HCT116 (cell line): ENCODE results near the gene PEX5. TPM values are rescaled to one million over a fixed set of nuclear protein-coding genes. Genes with fewer than 3 reads are reported as not detected.

Source experiments
- ATAC-seq: fragments of 200-7000 bp; cut with Tn5 transposase; 2 replicates; pipeline ENCODE4 v1.9.1; 2020; ENCODE audit warnings: mild to moderate bottlenecking, moderate library complexity
- BruUV-seq: library from RNA; stranded (reverse); fragments of 400-500 nt; replicated peaks from 2 replicates; lab custom pipeline; 2021; lab: Mats Ljungman, UMichigan
- CTCF ChIA-PET: fragments of 300-600 bp; sonication (Branson Sonifier 250); formaldehyde crosslinking; loops from one replicate; lab custom pipeline; 2021; ENCODE audit warnings: antibody characterized with exemption; lab: Charles Lee
- POLR2A ChIA-PET: fragments of 300-600, 350-600 bp; sonication (Branson Sonifier 250); formaldehyde crosslinking; loops from one replicate; lab custom pipeline; 2021; ENCODE audit warnings: antibody characterized with exemption; lab: Charles Lee
- RAD21 ChIA-PET, 2 experiments: fragments of 300-600 bp; sonication (Branson Sonifier 250); formaldehyde crosslinking; loops; one replicate each; lab custom pipeline; 2023; ENCODE audit warnings: low total read pairs in 2 of 2; ENCODE audit not compliant: uncharacterized antibody in 2 of 2, unreplicated experiment in 2 of 2, low non-redundant PET in 1 of 2; lab: Charles Lee
- DNase-seq: peaks from one replicate; pipeline ENCODE4 v3.0.0-alpha.2; 2010; ENCODE audit warnings: low read depth, low spot score
- H2AFZ ChIP-seq: fragments of 200-600 bp; shearing (Covaris generic), sonication (generic); 2 replicates; pipeline ENCODE4 v1.6.1; 2017; ENCODE audit warnings: low read depth, mixed run types, mixed read lengths, antibody characterized with exemption, low read length; ENCODE audit not compliant: poor library complexity, severe bottlenecking
- H3K27ac ChIP-seq: 2 replicates; pipeline ENCODE4 v1.5.1; 2012; ENCODE audit warnings: low read depth, low read length
- H3K27me3 ChIP-seq: fragments of 200-600 bp; sonication (generic); 2 replicates; pipeline ENCODE4 v1.6.1; 2016; ENCODE audit warnings: mixed run types, low read length, mixed read lengths; ENCODE audit not compliant: insufficient read depth
- H3K36me3 ChIP-seq, 2 experiments: fragments of 200-500 bp in 1 of 2; fragments of 200-600 bp in 1 of 2; sonication (Bioruptor generic) in 1 of 2; sonication (generic) in 1 of 2; 2 replicates each; pipeline versions ENCODE4 v1.5.1 to v1.6.1; 2014 to 2016; ENCODE audit warnings: low read length in 2 of 2, inconsistent platforms in 1 of 2, mixed read lengths in 1 of 2, mixed run types in 1 of 2; ENCODE audit not compliant: insufficient read depth in 2 of 2, control insufficient read depth in 1 of 2
- H3K4me1 ChIP-seq, 2 experiments: fragments of 200-600 bp in 1 of 2; sonication (generic) in 1 of 2; 2 replicates each; pipeline versions ENCODE4 v1.5.1 to v1.6.1; 2012 to 2017; ENCODE audit warnings: low read length in 2 of 2, inconsistent platforms in 1 of 2, mild to moderate bottlenecking in 1 of 2, mixed read lengths in 1 of 2, mixed run types in 1 of 2, moderate library complexity in 1 of 2; ENCODE audit not compliant: insufficient read depth in 2 of 2, control insufficient read depth in 1 of 2
- H3K4me2 ChIP-seq: fragments of 200-600 bp; sonication (generic); 2 replicates; pipeline ENCODE4 v1.6.1; 2017; ENCODE audit warnings: mixed run types, low read length, mixed read lengths
- H3K4me3 ChIP-seq, 2 experiments: fragments of 200-600 bp in 1 of 2; sonication (generic) in 1 of 2; replicated peaks in 1 of 2; 2 replicates each; pipeline ENCODE4 v1.5.1; 2011 to 2016; ENCODE audit warnings: low read length in 2 of 2, control low read depth in 1 of 2, low read depth in 1 of 2, mild to moderate bottlenecking in 1 of 2, mixed read lengths in 1 of 2, mixed run types in 1 of 2
- H3K79me2 ChIP-seq: fragments of 200-600 bp; sonication (generic); 2 replicates; pipeline ENCODE4 v1.6.1; 2017; ENCODE audit warnings: mild to moderate bottlenecking, mixed run types, low read length, moderate library complexity, mixed read lengths; ENCODE audit not compliant: insufficient read depth
- H3K9ac ChIP-seq: fragments of 200-600 bp; sonication (generic); 2 replicates; pipeline ENCODE4 v1.6.1; 2016; ENCODE audit warnings: low read length, mixed read lengths
- H3K9me2 ChIP-seq: fragments of 200-600 bp; sonication (generic), shearing (Covaris generic); 2 replicates; pipeline ENCODE4 v1.6.1; 2017; ENCODE audit warnings: mixed run types, mild to moderate bottlenecking, moderate library complexity; ENCODE audit not compliant: insufficient read depth
- H3K9me3 ChIP-seq, 2 experiments: fragments of 200-500 bp in 1 of 2; fragments of 200-600 bp in 1 of 2; sonication (Bioruptor generic) in 1 of 2; sonication (generic) in 1 of 2; 2 replicates each; pipeline ENCODE4 v1.6.1; 2014 to 2017; ENCODE audit warnings: low read length in 2 of 2, mixed read lengths in 2 of 2, inconsistent platforms in 1 of 2, low read depth in 1 of 2, mild to moderate bottlenecking in 1 of 2, mixed run types in 1 of 2, moderate library complexity in 1 of 2; ENCODE audit not compliant: control insufficient read depth in 1 of 2, insufficient read depth in 1 of 2
- H4K20me1 ChIP-seq: fragments of 200-600 bp; sonication (generic), shearing (Covaris generic); 2 replicates; pipeline ENCODE4 v1.6.1; 2017; ENCODE audit warnings: mixed run types, mild to moderate bottlenecking, moderate library complexity; ENCODE audit not compliant: insufficient read depth
- ATF3 ChIP-seq: IDR thresholded peaks from 2 replicates; pipeline ENCODE4 v1.6.1; 2012
- CBX3 ChIP-seq: IDR thresholded peaks from 2 replicates; pipeline ENCODE4 v1.6.1; 2012; ENCODE audit warnings: low read depth
- CEBPB ChIP-seq: IDR thresholded peaks from 2 replicates; pipeline ENCODE4 v1.6.1; 2012; ENCODE audit warnings: low read depth
- EGR1 ChIP-seq: IDR thresholded peaks from 2 replicates; pipeline ENCODE4 v1.6.1; 2012; ENCODE audit warnings: low read depth
- EZH2phosphoT487 ChIP-seq: fragments of 200-600 bp; IDR thresholded peaks from 2 replicates; pipeline ENCODE4 v1.6.1; 2018; ENCODE audit warnings: antibody characterized with exemption, borderline replicate concordance
- FOSL1 ChIP-seq: IDR thresholded peaks from 2 replicates; pipeline ENCODE4 v1.6.1; 2012; ENCODE audit warnings: low read depth
- JUND ChIP-seq: IDR thresholded peaks from 2 replicates; pipeline ENCODE4 v1.6.1; 2012
- POLR2AphosphoS5 ChIP-seq: IDR thresholded peaks from 2 replicates; pipeline ENCODE4 v1.6.1; 2011; ENCODE audit warnings: mild to moderate bottlenecking, low read depth, low read length, moderate library complexity
- RAD21 ChIP-seq: IDR thresholded peaks from 2 replicates; pipeline ENCODE4 v1.6.1; 2012; ENCODE audit warnings: low read depth, mild to moderate bottlenecking
- SIN3A ChIP-seq: IDR thresholded peaks from 2 replicates; pipeline ENCODE4 v1.6.1; 2012; ENCODE audit warnings: low read depth
- SRF ChIP-seq: IDR thresholded peaks from 2 replicates; pipeline ENCODE4 v1.6.1; 2012; ENCODE audit warnings: low read depth
- TCF7L2 ChIP-seq: IDR thresholded peaks from 2 replicates; pipeline ENCODE4 v1.7.0; 2011; ENCODE audit warnings: borderline replicate concordance, inconsistent platforms; ENCODE audit not compliant: insufficient read depth, insufficient read length; ENCODE audit errors: extremely low read depth
- YY1 ChIP-seq: IDR thresholded peaks from 2 replicates; pipeline ENCODE4 v1.6.1; 2011; ENCODE audit warnings: low read length, low read depth, moderate library complexity, mild to moderate bottlenecking; ENCODE audit not compliant: insufficient replicate concordance; ENCODE audit errors: extremely low read depth
- ZFX ChIP-seq: fragments of 450-650 bp; IDR thresholded peaks from 2 replicates; pipeline ENCODE4 v1.6.1; 2017
- intact Hi-C: fragments of 100-400 bp; cut with micrococcal nuclease; formaldehyde crosslinking; loops from 2 replicates; pipeline ENCODE4 v1.10.0; 2022
- total RNA-seq: library from RNA; stranded (reverse); gene quantifications from one replicate; pipeline ENCODE4 v1.2.1, GENCODE V29; 2021; ENCODE audit not compliant: unreplicated experiment
- TF ChIP-seq, protein P1 (sequence below): IDR thresholded peaks from 2 replicates; pipeline ENCODE4 v1.6.1; 2012; ENCODE audit warnings: low read depth
- TF ChIP-seq, protein P2 (sequence below): IDR thresholded peaks from 2 replicates; pipeline ENCODE4 v1.6.1; 2011; ENCODE audit warnings: mild to moderate bottlenecking, low read length, moderate library complexity; ENCODE audit not compliant: insufficient replicate concordance; ENCODE audit errors: extremely low read depth
- TF ChIP-seq, protein P3 (sequence below): IDR thresholded peaks from 2 replicates; pipeline ENCODE4 v1.6.1; 2012

Gene PEX5
- total RNA-seq, 1 experiment from 2014 or later, result 45.4 TPM

DNA sequence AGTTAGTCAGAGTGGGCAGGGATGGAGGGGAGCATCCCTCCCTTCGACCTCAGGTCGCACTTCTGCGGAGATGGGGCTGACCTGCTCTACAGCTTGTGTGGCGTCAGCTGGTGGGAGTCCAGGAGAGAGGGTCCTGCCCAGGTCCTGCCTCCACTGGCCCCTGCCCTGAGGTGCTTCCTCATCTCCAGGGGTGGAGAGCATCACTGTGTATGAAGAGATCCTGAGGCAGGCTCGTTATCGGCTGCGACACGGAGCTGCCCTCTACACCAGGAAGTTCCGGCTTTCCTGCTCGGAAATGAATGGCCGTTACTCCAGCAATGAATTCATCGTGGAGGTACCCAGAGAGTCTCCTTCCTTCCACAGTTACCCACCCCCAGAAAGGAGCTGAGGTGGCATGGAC lies 39.1 kb upstream of the PEX5 start:
- ATAC-seq (no peak), DNase-seq (no peak)
- Histone ChIP-seq H3K4me1 (no peaks in the 10 kb centered on the region), H2AFZ (no peak overlapping the region), H4K20me1 (no peaks in the 10 kb centered on the region), H3K9me2 (no peaks in the 10 kb centered on the region), H3K9ac (no peak overlapping the region), H3K36me3 (peaks cover 0 to 21% of the 10 kb centered on the region in 2 experiments; a peak in 3 of 4 replicates), H3K9me3 (no peaks in the 10 kb centered on the region), H3K27me3 (no peaks in the 10 kb centered on the region), H3K4me2 (no peak overlapping the region), H3K79me2 (no peaks in the 10 kb centered on the region), H3K27ac (no peak overlapping the region), H3K4me3 (no peak overlapping the region)
- ChIA-PET CTCF (no interaction called here), POLR2A (no interaction called here), RAD21 (no interaction called here)
- intact Hi-C loops, result no loop called here
- no TSS peak for BruUV-seq
- TF ChIP-seq ZFX (no peak), TCF7L2 (no peak), RAD21 (no peak), YY1 (no peak), SRF (no peak), CBX3 (no peak), FOSL1 (no peak), ATF3 (no peak), SIN3A (no peak), JUND (no peak), CEBPB (no peak), EZH2phosphoT487 (no peak), EGR1 (no peak), POLR2AphosphoS5 (no peak)
- TF ChIP-seq, protein P1, sequence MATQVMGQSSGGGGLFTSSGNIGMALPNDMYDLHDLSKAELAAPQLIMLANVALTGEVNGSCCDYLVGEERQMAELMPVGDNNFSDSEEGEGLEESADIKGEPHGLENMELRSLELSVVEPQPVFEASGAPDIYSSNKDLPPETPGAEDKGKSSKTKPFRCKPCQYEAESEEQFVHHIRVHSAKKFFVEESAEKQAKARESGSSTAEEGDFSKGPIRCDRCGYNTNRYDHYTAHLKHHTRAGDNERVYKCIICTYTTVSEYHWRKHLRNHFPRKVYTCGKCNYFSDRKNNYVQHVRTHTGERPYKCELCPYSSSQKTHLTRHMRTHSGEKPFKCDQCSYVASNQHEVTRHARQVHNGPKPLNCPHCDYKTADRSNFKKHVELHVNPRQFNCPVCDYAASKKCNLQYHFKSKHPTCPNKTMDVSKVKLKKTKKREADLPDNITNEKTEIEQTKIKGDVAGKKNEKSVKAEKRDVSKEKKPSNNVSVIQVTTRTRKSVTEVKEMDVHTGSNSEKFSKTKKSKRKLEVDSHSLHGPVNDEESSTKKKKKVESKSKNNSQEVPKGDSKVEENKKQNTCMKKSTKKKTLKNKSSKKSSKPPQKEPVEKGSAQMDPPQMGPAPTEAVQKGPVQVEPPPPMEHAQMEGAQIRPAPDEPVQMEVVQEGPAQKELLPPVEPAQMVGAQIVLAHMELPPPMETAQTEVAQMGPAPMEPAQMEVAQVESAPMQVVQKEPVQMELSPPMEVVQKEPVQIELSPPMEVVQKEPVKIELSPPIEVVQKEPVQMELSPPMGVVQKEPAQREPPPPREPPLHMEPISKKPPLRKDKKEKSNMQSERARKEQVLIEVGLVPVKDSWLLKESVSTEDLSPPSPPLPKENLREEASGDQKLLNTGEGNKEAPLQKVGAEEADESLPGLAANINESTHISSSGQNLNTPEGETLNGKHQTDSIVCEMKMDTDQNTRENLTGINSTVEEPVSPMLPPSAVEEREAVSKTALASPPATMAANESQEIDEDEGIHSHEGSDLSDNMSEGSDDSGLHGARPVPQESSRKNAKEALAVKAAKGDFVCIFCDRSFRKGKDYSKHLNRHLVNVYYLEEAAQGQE, result no peak
- TF ChIP-seq, protein P2, sequence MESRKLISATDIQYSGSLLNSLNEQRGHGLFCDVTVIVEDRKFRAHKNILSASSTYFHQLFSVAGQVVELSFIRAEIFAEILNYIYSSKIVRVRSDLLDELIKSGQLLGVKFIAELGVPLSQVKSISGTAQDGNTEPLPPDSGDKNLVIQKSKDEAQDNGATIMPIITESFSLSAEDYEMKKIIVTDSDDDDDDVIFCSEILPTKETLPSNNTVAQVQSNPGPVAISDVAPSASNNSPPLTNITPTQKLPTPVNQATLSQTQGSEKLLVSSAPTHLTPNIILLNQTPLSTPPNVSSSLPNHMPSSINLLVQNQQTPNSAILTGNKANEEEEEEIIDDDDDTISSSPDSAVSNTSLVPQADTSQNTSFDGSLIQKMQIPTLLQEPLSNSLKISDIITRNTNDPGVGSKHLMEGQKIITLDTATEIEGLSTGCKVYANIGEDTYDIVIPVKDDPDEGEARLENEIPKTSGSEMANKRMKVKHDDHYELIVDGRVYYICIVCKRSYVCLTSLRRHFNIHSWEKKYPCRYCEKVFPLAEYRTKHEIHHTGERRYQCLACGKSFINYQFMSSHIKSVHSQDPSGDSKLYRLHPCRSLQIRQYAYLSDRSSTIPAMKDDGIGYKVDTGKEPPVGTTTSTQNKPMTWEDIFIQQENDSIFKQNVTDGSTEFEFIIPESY, result no peak
- TF ChIP-seq, protein P3, sequence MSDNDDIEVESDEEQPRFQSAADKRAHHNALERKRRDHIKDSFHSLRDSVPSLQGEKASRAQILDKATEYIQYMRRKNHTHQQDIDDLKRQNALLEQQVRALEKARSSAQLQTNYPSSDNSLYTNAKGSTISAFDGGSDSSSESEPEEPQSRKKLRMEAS, result no peak
